Liver (tissue), 9 donors: Measurements from ENCODE around the gene ANKFN1. TPM values are rescaled to one million over a fixed set of nuclear protein-coding genes. Genes with fewer than 3 reads are reported as not detected.

Experiments
- DNase-seq: peaks from one replicate; pipeline ENCODE4 v3.0.0-alpha.2; 2017; ENCODE audit warnings: low spot score
- H3K27ac ChIP-seq, 2 donors: one replicate each; pipeline ENCODE4 v1.7.0; 2013; ENCODE audit warnings: inconsistent platforms in 2 of 2, low read length in 2 of 2, control low read depth in 1 of 2, low read depth in 1 of 2, mild to moderate bottlenecking in 1 of 2
- H3K27me3 ChIP-seq, 4 donors: one replicate each; pipeline versions ENCODE4 v1.6.1 to v1.7.0; 2013; ENCODE audit warnings: low read length in 3 of 4, inconsistent platforms in 1 of 4, mild to moderate bottlenecking in 1 of 4, moderate library complexity in 1 of 4; ENCODE audit not compliant: control insufficient read depth in 4 of 4, insufficient read depth in 4 of 4
- H3K36me3 ChIP-seq, 4 donors: one replicate each; pipeline versions ENCODE4 v1.6.1 to v1.7.0; 2013; ENCODE audit warnings: low read length in 3 of 4, mild to moderate bottlenecking in 3 of 4, low read depth in 1 of 4, moderate library complexity in 1 of 4; ENCODE audit not compliant: control insufficient read depth in 4 of 4, insufficient read depth in 3 of 4
- H3K4me1 ChIP-seq, 4 donors: one replicate each; pipeline versions ENCODE4 v1.6.1 to v1.7.0; 2013; ENCODE audit warnings: low read length in 3 of 4, mild to moderate bottlenecking in 3 of 4, moderate library complexity in 1 of 4; ENCODE audit not compliant: control insufficient read depth in 4 of 4, insufficient read depth in 4 of 4
- H3K4me3 ChIP-seq, 3 donors: one replicate each; pipeline versions ENCODE4 v1.6.1 to v1.7.0; 2013; ENCODE audit warnings: low read length in 3 of 3, control low read depth in 1 of 3, low read depth in 1 of 3, mild to moderate bottlenecking in 1 of 3
- H3K9ac ChIP-seq, 2 donors: one replicate each; pipeline ENCODE4 v1.7.0; 2013; ENCODE audit warnings: low read length in 2 of 2, mild to moderate bottlenecking in 2 of 2, moderate library complexity in 2 of 2, control low read depth in 1 of 2, low read depth in 1 of 2
- H3K9me3 ChIP-seq, 4 donors: one replicate each; pipeline versions ENCODE4 v1.6.1 to v1.7.0; 2013; ENCODE audit warnings: low read length in 3 of 4; ENCODE audit not compliant: control insufficient read depth in 4 of 4
- ATF3 ChIP-seq: IDR thresholded peaks from 2 replicates; pipeline ENCODE4 v1.6.1; 2016; ENCODE audit warnings: antibody characterized with exemption
- EGR1 ChIP-seq, 2 donors: IDR thresholded peaks; 2 replicates each; pipeline ENCODE4 v1.6.1; 2016 to 2018; ENCODE audit warnings: antibody characterized with exemption in 2 of 2, low read depth in 2 of 2
- FOXA1 ChIP-seq: IDR thresholded peaks from 2 replicates; pipeline ENCODE4 v1.6.1; 2016; ENCODE audit warnings: antibody characterized with exemption
- FOXA2 ChIP-seq: IDR thresholded peaks from 2 replicates; pipeline ENCODE4 v1.6.1; 2016; ENCODE audit warnings: antibody characterized with exemption
- GABPA ChIP-seq, 2 donors: IDR thresholded peaks in 1 of 2; conservative IDR thresholded peaks in 1 of 2; 2 replicates each; pipeline ENCODE4 v1.6.1; 2016; ENCODE audit warnings: antibody characterized with exemption in 2 of 2, mild to moderate bottlenecking in 1 of 2, moderate library complexity in 1 of 2
- HNF4A ChIP-seq, 2 donors: conservative IDR thresholded peaks; 2 replicates each; pipeline ENCODE4 v1.6.1; 2016; ENCODE audit warnings: antibody characterized with exemption in 2 of 2, mild to moderate bottlenecking in 2 of 2
- HNF4G ChIP-seq: IDR thresholded peaks from 2 replicates; pipeline ENCODE4 v1.6.1; 2016; ENCODE audit warnings: antibody characterized with exemption
- JUND ChIP-seq, 2 donors: IDR thresholded peaks; 2 replicates each; pipeline ENCODE4 v1.6.1; 2016; ENCODE audit warnings: antibody characterized with exemption in 2 of 2
- NR2F2 ChIP-seq: IDR thresholded peaks from 2 replicates; pipeline ENCODE4 v1.6.1; 2016; ENCODE audit warnings: antibody characterized with exemption
- RAD21 ChIP-seq, 2 donors: IDR thresholded peaks; 2 replicates each; pipeline ENCODE4 v1.6.1; 2016; ENCODE audit warnings: antibody characterized with exemption in 2 of 2, mild to moderate bottlenecking in 2 of 2
- RXRA ChIP-seq, 2 donors: IDR thresholded peaks; 2 replicates each; pipeline ENCODE4 v1.6.1; 2017 to 2018; ENCODE audit warnings: antibody characterized with exemption in 2 of 2, mild to moderate bottlenecking in 1 of 2
- SP1 ChIP-seq: IDR thresholded peaks from 2 replicates; pipeline ENCODE4 v1.6.1; 2018; ENCODE audit warnings: antibody characterized with exemption, mild to moderate bottlenecking
- TAF1 ChIP-seq: conservative IDR thresholded peaks from 2 replicates; pipeline ENCODE4 v1.6.1; 2016; ENCODE audit warnings: antibody characterized with exemption, mild to moderate bottlenecking
- YY1 ChIP-seq: IDR thresholded peaks from 2 replicates; pipeline ENCODE4 v1.6.1; 2016; ENCODE audit warnings: antibody characterized with exemption, mild to moderate bottlenecking
- WGBS: extraction: QIAGEN DNeasy Blood & Tissue Kit; methylation state at CpG from one replicate; pipeline ENCODE4 v1.1.7; 2013; 5-methylcytosine and 5-hydroxymethylcytosine counted together
- polyA plus RNA-seq, 2 donors: library from polyadenylated mRNA; stranded (reverse) in 1 of 2; unstranded in 1 of 2; fragments of 200-250 nt in 1 of 2; fragments of >200 nt in 1 of 2; fragmentation: Nextera tagmentation in 1 of 2; extraction: Ambion mirVana in 1 of 2; gene quantifications; one replicate each; pipeline versions ENCODE4 v1.2.1 to v1.2.3, GENCODE V29; 2013 to 2015
- total RNA-seq, 2 donors: library from RNA; depleted of rRNA; stranded (reverse); fragments of >200 nt; gene quantifications; one replicate each; pipeline ENCODE4 v1.2.3, GENCODE V29; 2014
- TF ChIP-seq, protein P1 (sequence below): IDR thresholded peaks from 2 replicates; pipeline ENCODE4 v1.6.1; 2016; ENCODE audit warnings: antibody characterized with exemption
- TF ChIP-seq, protein P2 (sequence below): IDR thresholded peaks from 2 replicates; pipeline ENCODE4 v1.6.1; 2016; ENCODE audit warnings: antibody characterized with exemption
- TF ChIP-seq, protein P3 (sequence below): fragments of 150-350 bp; IDR thresholded peaks from 2 replicates; pipeline ENCODE4 v1.5.1; 2017; ENCODE audit warnings: improper control_type of control experiment, low read depth, low read length; ENCODE audit not compliant: missing input control
- TF ChIP-seq, protein P4 (sequence below): IDR thresholded peaks from 2 replicates; pipeline ENCODE4 v1.6.1; 2016; ENCODE audit warnings: antibody characterized with exemption, mild to moderate bottlenecking
- donor health status: healthy.
- donor health status: healthy.
- donor health status: healthy.
- donor health status: healthy.
- donor health status: healthy.

Gene ANKFN1
- total and polyA plus RNA-seq, 4 donors, result not detected

GRCh38 chr17:56510554-56511342, 357.5 kb downstream of the ANKFN1 start (continued):
- TF ChIP-seq, protein P1, sequence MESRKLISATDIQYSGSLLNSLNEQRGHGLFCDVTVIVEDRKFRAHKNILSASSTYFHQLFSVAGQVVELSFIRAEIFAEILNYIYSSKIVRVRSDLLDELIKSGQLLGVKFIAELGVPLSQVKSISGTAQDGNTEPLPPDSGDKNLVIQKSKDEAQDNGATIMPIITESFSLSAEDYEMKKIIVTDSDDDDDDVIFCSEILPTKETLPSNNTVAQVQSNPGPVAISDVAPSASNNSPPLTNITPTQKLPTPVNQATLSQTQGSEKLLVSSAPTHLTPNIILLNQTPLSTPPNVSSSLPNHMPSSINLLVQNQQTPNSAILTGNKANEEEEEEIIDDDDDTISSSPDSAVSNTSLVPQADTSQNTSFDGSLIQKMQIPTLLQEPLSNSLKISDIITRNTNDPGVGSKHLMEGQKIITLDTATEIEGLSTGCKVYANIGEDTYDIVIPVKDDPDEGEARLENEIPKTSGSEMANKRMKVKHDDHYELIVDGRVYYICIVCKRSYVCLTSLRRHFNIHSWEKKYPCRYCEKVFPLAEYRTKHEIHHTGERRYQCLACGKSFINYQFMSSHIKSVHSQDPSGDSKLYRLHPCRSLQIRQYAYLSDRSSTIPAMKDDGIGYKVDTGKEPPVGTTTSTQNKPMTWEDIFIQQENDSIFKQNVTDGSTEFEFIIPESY, result no peak
- no peak for TF ChIP-seq HNF4G
- TF ChIP-seq GABPA (IDR thresholded peaks at IDR 0.05 in 1 of 2, conservative IDR thresholded peaks at IDR 0.05 in 1 of 2), result no peak
- no peak for TF ChIP-seq NR2F2
- TF ChIP-seq YY1, result no peak
- TF ChIP-seq, protein P2, sequence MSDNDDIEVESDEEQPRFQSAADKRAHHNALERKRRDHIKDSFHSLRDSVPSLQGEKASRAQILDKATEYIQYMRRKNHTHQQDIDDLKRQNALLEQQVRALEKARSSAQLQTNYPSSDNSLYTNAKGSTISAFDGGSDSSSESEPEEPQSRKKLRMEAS, result no peak

- no peak overlapping the region for H3K4me3 ChIP-seq
- WGBS, result 82% methylated on average over 2 of the region's 2 CpGs
- H3K27ac ChIP-seq, result no peak overlapping the region
- H3K4me1 ChIP-seq, result no peaks in the 10 kb centered on the region
- H3K9me3 ChIP-seq, result no peaks in the 10 kb centered on the region
- H3K9ac ChIP-seq, result no peak overlapping the region
- H3K27me3 ChIP-seq, result no peaks in the 10 kb centered on the region
- no peak for DNase-seq
- H3K36me3 ChIP-seq, result no peaks in the 10 kb centered on the region
- TF ChIP-seq FOXA1 (no peak), ATF3 (no peak), JUND (IDR thresholded peaks at IDR 0.05) (no peak), NR2F2 (no peak), FOXA2 (no peak), HNF4A (conservative IDR thresholded peaks at IDR 0.05) (no peak), RXRA (IDR thresholded peaks at IDR 0.05) (no peak), YY1 (no peak), EGR1 (IDR thresholded peaks at IDR 0.05; ENCODE audit: low read depth in 2 of 2) (no peak), GABPA (IDR thresholded peaks at IDR 0.05 in 1 of 2, conservative IDR thresholded peaks at IDR 0.05 in 1 of 2) (no peak), SP1 (no peak), RAD21 (IDR thresholded peaks at IDR 0.05) (no peak), TAF1 (no peak), HNF4G (no peak)
- TF ChIP-seq, protein P3, sequence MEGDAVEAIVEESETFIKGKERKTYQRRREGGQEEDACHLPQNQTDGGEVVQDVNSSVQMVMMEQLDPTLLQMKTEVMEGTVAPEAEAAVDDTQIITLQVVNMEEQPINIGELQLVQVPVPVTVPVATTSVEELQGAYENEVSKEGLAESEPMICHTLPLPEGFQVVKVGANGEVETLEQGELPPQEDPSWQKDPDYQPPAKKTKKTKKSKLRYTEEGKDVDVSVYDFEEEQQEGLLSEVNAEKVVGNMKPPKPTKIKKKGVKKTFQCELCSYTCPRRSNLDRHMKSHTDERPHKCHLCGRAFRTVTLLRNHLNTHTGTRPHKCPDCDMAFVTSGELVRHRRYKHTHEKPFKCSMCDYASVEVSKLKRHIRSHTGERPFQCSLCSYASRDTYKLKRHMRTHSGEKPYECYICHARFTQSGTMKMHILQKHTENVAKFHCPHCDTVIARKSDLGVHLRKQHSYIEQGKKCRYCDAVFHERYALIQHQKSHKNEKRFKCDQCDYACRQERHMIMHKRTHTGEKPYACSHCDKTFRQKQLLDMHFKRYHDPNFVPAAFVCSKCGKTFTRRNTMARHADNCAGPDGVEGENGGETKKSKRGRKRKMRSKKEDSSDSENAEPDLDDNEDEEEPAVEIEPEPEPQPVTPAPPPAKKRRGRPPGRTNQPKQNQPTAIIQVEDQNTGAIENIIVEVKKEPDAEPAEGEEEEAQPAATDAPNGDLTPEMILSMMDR, result no peak
- TF ChIP-seq, protein P4, sequence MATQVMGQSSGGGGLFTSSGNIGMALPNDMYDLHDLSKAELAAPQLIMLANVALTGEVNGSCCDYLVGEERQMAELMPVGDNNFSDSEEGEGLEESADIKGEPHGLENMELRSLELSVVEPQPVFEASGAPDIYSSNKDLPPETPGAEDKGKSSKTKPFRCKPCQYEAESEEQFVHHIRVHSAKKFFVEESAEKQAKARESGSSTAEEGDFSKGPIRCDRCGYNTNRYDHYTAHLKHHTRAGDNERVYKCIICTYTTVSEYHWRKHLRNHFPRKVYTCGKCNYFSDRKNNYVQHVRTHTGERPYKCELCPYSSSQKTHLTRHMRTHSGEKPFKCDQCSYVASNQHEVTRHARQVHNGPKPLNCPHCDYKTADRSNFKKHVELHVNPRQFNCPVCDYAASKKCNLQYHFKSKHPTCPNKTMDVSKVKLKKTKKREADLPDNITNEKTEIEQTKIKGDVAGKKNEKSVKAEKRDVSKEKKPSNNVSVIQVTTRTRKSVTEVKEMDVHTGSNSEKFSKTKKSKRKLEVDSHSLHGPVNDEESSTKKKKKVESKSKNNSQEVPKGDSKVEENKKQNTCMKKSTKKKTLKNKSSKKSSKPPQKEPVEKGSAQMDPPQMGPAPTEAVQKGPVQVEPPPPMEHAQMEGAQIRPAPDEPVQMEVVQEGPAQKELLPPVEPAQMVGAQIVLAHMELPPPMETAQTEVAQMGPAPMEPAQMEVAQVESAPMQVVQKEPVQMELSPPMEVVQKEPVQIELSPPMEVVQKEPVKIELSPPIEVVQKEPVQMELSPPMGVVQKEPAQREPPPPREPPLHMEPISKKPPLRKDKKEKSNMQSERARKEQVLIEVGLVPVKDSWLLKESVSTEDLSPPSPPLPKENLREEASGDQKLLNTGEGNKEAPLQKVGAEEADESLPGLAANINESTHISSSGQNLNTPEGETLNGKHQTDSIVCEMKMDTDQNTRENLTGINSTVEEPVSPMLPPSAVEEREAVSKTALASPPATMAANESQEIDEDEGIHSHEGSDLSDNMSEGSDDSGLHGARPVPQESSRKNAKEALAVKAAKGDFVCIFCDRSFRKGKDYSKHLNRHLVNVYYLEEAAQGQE, result no peak
- TF ChIP-seq, protein P2, result no peak
- TF ChIP-seq, protein P1, result no peak
These were observed 361.0 kb downstream of the ANKFN1 start for GRCh38 chr17:56514264-56514663.
